DLD1 (cell line): ENCODE measurements around the gene DVL3.
"Not testable (repeated sequence)": the region's sequence is repeated elsewhere in the genome, so short reads cannot be mapped to it uniquely, and the experiment has no call there.

Experiments
- in situ Hi-C: cut with HindIII; loops from 2 replicates; pipeline ENCODE4 v1.10.0; 2017; ENCODE audit warnings: low sequenced_read_pairs

DVL3 gene

GRCh38 chr3:184154885-184155643 is at the start of gene DVL3:
Gene DVL3, plus strand, starts transcription at chr3:184155377. Its CDS starts 259 bp downstream, at chr3:184155636.
- in situ Hi-C loops: no loop called here

- in situ Hi-C loops: no loop called here
Observed at GRCh38 chr3:184110316-184110725, 44.9 kb upstream of the DVL3 start.

GRCh38 chr3:184116017-184116416 is 39.2 kb upstream of the DVL3 start:
- in situ Hi-C loops: no loop called here

- in situ Hi-C loops: no loop called here
Observed at GRCh38 chr3:184117636-184118035, 37.5 kb upstream of the DVL3 start.

- in situ Hi-C loops: not testable (repeated sequence)
Observed at GRCh38 chr3:184121031-184121430, 34.1 kb upstream of the DVL3 start.

GRCh38 chr3:184126006-184126405 is 29.2 kb upstream of the DVL3 start:
- in situ Hi-C loops: no loop called here

- in situ Hi-C loops: no loop called here
Observed at GRCh38 chr3:184129012-184129411, 26.2 kb upstream of the DVL3 start.

GRCh38 chr3:184132945-184133344 is 22.2 kb upstream of the DVL3 start:
- in situ Hi-C loops: no loop called here

GRCh38 chr3:184133840-184134745 is 21.1 kb upstream of the DVL3 start:
- in situ Hi-C loops: no loop called here

- in situ Hi-C loops: no loop called here
Observed at GRCh38 chr3:184134746-184135148, 20.4 kb upstream of the DVL3 start.

- in situ Hi-C loops: no loop called here
Observed at GRCh38 chr3:184135149-184135910, 19.8 kb upstream of the DVL3 start, which contains the start of gene EIF2B5. Gene EIF2B5, plus strand, starts transcription at chr3:184135358. Its CDS starts 28 bp downstream, at chr3:184135386.

- in situ Hi-C loops: no loop called here
Observed at GRCh38 chr3:184135911-184136260, 19.3 kb upstream of the DVL3 start.

GRCh38 chr3:184140436-184140835 is 14.7 kb upstream of the DVL3 start:
- in situ Hi-C loops: no loop called here

GRCh38 chr3:184142199-184142598 is 13.0 kb upstream of the DVL3 start:
- in situ Hi-C loops: no loop called here

GRCh38 chr3:184143327-184143726 is 11.8 kb upstream of the DVL3 start:
- in situ Hi-C loops: no loop called here

- in situ Hi-C loops: no loop called here
Observed at GRCh38 chr3:184144505-184144904, 10.7 kb upstream of the DVL3 start.

GRCh38 chr3:184145111-184145524 is 10.1 kb upstream of the DVL3 start:
- in situ Hi-C loops: no loop called here

GRCh38 chr3:184145751-184146270 is 9.4 kb upstream of the DVL3 start:
- in situ Hi-C loops: no loop called here

GRCh38 chr3:184148076-184148475 is 7.1 kb upstream of the DVL3 start:
- in situ Hi-C loops: no loop called here

- in situ Hi-C loops: no loop called here
Observed at GRCh38 chr3:184149123-184149522, 6.1 kb upstream of the DVL3 start.

GRCh38 chr3:184149770-184150169 is 5.4 kb upstream of the DVL3 start:
- in situ Hi-C loops: not testable (repeated sequence)
